Activated CD4-positive, alpha-beta T cell treated with anti-CD3 and anti-CD28 coated beads, Interleukin-2, amount 10 ng/mL, durations not matched to agents 24 days and 14 days (primary cell): ENCODE data around the gene PKP3. TPM values are rescaled to one million over a fixed set of nuclear protein-coding genes. Genes with fewer than 3 reads are reported as not detected.
"Not testable (repeated sequence)": the region's sequence is repeated elsewhere in the genome, so short reads cannot be mapped to it uniquely, and the experiment has no call there.

ENCODE experiments used
- DNase-seq: peaks from one replicate; pipeline ENCODE4 v3.0.0; 2022
- H3K27ac Mint-ChIP-seq: one replicate; pipeline ENCODE4 v1.8.0; 2022; ENCODE audit warnings: mild to moderate bottlenecking, mixed read lengths
- H3K27me3 Mint-ChIP-seq: one replicate; pipeline ENCODE4 v1.8.0; 2022; ENCODE audit warnings: mixed read lengths
- H3K36me3 Mint-ChIP-seq: one replicate; pipeline ENCODE4 v1.8.0; 2022; ENCODE audit warnings: low read depth, mild to moderate bottlenecking, mixed read lengths
- H3K4me1 Mint-ChIP-seq: one replicate; pipeline ENCODE4 v1.8.0; 2021; ENCODE audit warnings: mixed read lengths
- H3K4me3 Mint-ChIP-seq: one replicate; pipeline ENCODE4 v1.8.0; 2022; ENCODE audit warnings: mild to moderate bottlenecking, moderate library complexity, mixed read lengths
- H3K9me3 Mint-ChIP-seq: one replicate; pipeline ENCODE4 v1.8.0; 2021; ENCODE audit warnings: mixed read lengths
- intact Hi-C: fragments of 100-400 bp; cut with micrococcal nuclease; formaldehyde crosslinking; loops from one replicate; pipeline ENCODE4 v1.15.1; 2023
- total RNA-seq: library from RNA; stranded (reverse); gene quantifications from 2 replicates; pipeline ENCODE4 v1.2.3, GENCODE V29; 2022

PKP3 gene, protein sequence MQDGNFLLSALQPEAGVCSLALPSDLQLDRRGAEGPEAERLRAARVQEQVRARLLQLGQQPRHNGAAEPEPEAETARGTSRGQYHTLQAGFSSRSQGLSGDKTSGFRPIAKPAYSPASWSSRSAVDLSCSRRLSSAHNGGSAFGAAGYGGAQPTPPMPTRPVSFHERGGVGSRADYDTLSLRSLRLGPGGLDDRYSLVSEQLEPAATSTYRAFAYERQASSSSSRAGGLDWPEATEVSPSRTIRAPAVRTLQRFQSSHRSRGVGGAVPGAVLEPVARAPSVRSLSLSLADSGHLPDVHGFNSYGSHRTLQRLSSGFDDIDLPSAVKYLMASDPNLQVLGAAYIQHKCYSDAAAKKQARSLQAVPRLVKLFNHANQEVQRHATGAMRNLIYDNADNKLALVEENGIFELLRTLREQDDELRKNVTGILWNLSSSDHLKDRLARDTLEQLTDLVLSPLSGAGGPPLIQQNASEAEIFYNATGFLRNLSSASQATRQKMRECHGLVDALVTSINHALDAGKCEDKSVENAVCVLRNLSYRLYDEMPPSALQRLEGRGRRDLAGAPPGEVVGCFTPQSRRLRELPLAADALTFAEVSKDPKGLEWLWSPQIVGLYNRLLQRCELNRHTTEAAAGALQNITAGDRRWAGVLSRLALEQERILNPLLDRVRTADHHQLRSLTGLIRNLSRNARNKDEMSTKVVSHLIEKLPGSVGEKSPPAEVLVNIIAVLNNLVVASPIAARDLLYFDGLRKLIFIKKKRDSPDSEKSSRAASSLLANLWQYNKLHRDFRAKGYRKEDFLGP
- total RNA-seq: not detected in 2 replicates

- Mint-ChIP-seq H3K4me3 (no peak within 1 kb of the TSS), H3K27me3 (peaks cover 2% of the 10 kb centered on the region), H3K36me3 (peaks cover 2% of the 10 kb centered on the region), H3K4me1 (no peaks in the 10 kb centered on the region), H3K9me3 (no peaks in the 10 kb centered on the region), H3K27ac (no peak within 1 kb of the TSS)
- intact Hi-C loops: no loop called here
- no peak for DNase-seq
Observed at GRCh38 chr11:394034-394857, at the start of gene PKP3. PKP3 (plus strand) TSS chr11:394209; CDS start chr11:394293, 84 bp downstream.

GRCh38 chr11:344836-345578 lies 49.0 kb upstream of the PKP3 start:
- intact Hi-C loops: no loop called here

GRCh38 chr11:346529-346928 lies 47.5 kb upstream of the PKP3 start:
- H3K36me3 Mint-ChIP-seq: no peaks in the 10 kb centered on the region
- intact Hi-C loops: no loop called here

More at GRCh38 chr11:344836-345578, 49.0 kb upstream of the PKP3 start:
- Mint-ChIP-seq H3K4me1 (peaks cover 6% of the 10 kb centered on the region), H3K4me3 (no peak overlapping the region), H3K36me3 (no peaks in the 10 kb centered on the region), H3K27ac (no peak overlapping the region), H3K9me3 (no peaks in the 10 kb centered on the region), H3K27me3 (peaks cover 6% of the 10 kb centered on the region)
- DNase-seq: no peak

DNA sequence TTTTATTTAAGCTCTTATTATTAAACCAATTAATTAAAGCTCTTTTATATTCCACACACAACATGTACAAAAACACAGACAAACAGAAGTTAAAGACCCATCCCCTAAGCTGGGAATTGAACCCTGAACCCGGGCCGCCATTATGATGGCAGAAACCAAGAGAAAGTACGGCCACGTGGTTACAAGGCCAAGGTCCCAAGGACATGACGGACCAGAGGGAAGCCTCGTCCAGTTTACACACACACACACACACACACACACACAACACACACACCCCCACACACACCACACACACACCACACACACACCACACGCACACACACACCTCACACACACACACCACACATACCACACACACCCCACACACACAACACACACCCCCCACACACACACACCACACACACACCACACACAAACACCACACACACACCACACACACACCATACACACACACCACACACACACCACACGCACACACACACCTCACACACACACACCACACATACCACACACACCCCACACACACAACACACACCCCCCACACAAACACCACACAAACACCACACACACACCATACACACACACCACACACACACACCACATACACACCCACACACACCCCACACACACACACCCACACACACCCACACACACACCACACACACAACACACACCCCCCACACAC lies 44.6 kb upstream of the PKP3 start:
- not testable (repeated sequence) for H3K9me3 Mint-ChIP-seq

More at GRCh38 chr11:346529-346928, 47.5 kb upstream of the PKP3 start:
- no peak for DNase-seq
- H3K4me1 Mint-ChIP-seq: peaks cover 15% of the 10 kb centered on the region
- peaks cover 4% of the 10 kb centered on the region for H3K27me3 Mint-ChIP-seq
- H3K9me3 Mint-ChIP-seq: no peaks in the 10 kb centered on the region
- H3K27ac Mint-ChIP-seq: no peak overlapping the region
- H3K4me3 Mint-ChIP-seq: no peak overlapping the region

GRCh38 chr11:350033-350722 lies 43.8 kb upstream of the PKP3 start:
- H3K27me3 Mint-ChIP-seq, H3K9me3 Mint-ChIP-seq, H3K4me3 Mint-ChIP-seq, H3K36me3 Mint-ChIP-seq, H3K27ac Mint-ChIP-seq, DNase-seq, intact Hi-C loops: not testable (repeated sequence)
- H3K4me1 Mint-ChIP-seq: peaks cover 30% of the 10 kb centered on the region

More for the DNA sequence above, 44.6 kb upstream of the PKP3 start:
- H3K36me3 Mint-ChIP-seq, DNase-seq, H3K27me3 Mint-ChIP-seq, H3K4me3 Mint-ChIP-seq, H3K27ac Mint-ChIP-seq, intact Hi-C loops: not testable (repeated sequence)
- H3K4me1 Mint-ChIP-seq: peaks cover 28% of the 10 kb centered on the region

- H3K27ac Mint-ChIP-seq: no peak overlapping the region
- H3K4me3 Mint-ChIP-seq: no peak overlapping the region
- H3K4me1 Mint-ChIP-seq: peaks cover 31% of the 10 kb centered on the region
- H3K36me3 Mint-ChIP-seq: no peaks in the 10 kb centered on the region
- intact Hi-C loops: no loop called here
- DNase-seq: peak; percentile 56
- peaks cover 4% of the 10 kb centered on the region for H3K27me3 Mint-ChIP-seq
- H3K9me3 Mint-ChIP-seq: no peaks in the 10 kb centered on the region
Observed at GRCh38 chr11:350723-351255, 43.2 kb upstream of the PKP3 start.

DNA sequence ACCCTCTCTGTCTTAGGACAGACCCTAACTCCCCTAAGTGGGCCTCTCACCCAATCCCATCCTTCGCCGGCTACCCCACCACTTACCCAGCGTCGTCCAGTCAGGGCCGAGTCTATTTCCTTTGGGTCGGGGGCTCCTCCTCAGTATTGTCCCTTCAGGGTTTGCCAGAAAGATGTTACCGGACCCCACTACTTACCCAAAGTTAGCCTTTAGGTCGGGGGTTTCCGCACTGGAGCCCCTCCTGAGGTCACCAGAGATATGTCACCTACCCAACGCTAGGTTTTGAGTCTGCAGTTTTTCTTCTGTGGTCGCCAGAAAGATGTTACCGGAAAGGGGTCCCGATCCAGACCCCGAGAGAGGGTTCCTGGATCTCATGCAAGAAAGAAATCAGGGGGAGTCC lies 42.6 kb upstream of the PKP3 start:
- DNase-seq: no peak
- Mint-ChIP-seq H3K27me3 (peaks cover 1% of the 10 kb centered on the region), H3K36me3 (no peaks in the 10 kb centered on the region), H3K27ac (peak overlapping the region; percentile 37), H3K4me3 (no peak overlapping the region), H3K4me1 (peaks cover 31% of the 10 kb centered on the region), H3K9me3 (no peaks in the 10 kb centered on the region)
- intact Hi-C loops: no loop called here

- DNase-seq: no peak
- Mint-ChIP-seq H3K4me1 (peaks cover 31% of the 10 kb centered on the region), H3K36me3 (no peaks in the 10 kb centered on the region), H3K27me3 (no peaks in the 10 kb centered on the region), H3K9me3 (no peaks in the 10 kb centered on the region), H3K27ac (no peak overlapping the region), H3K4me3 (no peak overlapping the region)
- intact Hi-C loops: no loop called here
Observed at GRCh38 chr11:352456-353031, 41.5 kb upstream of the PKP3 start.

- Mint-ChIP-seq H3K4me3 (peak overlapping the region; percentile 22), H3K27ac (peak overlapping the region; percentile 45), H3K36me3 (no peaks in the 10 kb centered on the region), H3K4me1 (peaks cover 31% of the 10 kb centered on the region), H3K27me3 (no peaks in the 10 kb centered on the region), H3K9me3 (no peaks in the 10 kb centered on the region)
- DNase-seq: peak; percentile 57
- intact Hi-C loops: no loop called here
Observed at GRCh38 chr11:353179-353873, 40.7 kb upstream of the PKP3 start.

DNA sequence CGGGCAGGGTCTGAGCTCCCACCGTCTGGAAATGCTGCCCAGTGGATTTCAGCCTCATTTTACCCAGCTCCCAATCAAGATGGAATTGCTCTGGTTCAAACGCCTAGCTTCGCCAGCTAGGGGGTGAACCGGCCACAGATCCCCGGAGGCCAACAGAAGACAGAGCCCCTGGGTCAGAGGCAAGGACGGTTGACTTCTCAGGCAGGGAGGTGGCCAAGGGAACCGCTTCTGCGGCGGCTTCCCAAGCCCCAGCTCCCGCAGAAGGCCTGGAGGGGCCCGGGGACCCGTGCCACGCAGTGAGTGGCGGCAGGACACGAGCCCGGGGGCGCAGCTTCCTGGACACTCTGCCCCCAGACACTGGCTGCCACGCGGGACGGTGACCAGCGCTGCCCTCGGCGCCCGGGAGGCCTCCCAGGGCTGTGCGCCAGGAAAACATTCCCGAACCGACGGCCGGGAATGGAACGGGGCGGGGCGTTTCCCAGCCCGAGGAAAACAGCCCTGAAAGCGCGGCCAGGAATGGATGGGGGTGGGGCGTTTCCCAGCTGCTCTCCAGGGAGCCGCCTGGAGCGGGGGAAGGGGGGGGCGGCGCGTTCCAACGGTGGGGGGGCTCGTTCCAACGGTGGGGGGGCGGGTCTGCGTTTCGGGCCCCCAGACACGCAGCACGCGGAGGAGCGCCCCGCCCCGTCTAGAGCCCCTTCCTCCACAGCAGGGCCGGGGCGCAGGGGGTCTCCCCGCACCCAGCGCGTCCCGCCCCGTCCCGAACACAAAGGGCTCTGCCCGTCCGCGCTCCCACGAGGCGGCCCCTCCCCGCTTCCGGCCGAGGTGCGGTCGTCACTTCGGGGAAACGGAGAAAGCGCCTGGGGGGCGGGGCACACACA lies 38.2 kb upstream of the PKP3 start:
- intact Hi-C loops: loop anchor here (1.0 to 5.0 kb wide), 4 partner anchors 29 to 149 kb away; partner anchors contain the start of genes BET1L and RIC8A
- peak overlapping the region; percentile 89 for H3K4me3 Mint-ChIP-seq

More for the DNA sequence above, 38.2 kb upstream of the PKP3 start:
- Mint-ChIP-seq H3K27ac (peak overlapping the region; percentile 95), H3K36me3 (no peaks in the 10 kb centered on the region), H3K4me1 (peaks cover 26% of the 10 kb centered on the region), H3K9me3 (no peaks in the 10 kb centered on the region), H3K27me3 (peaks cover 5% of the 10 kb centered on the region)
- peak; percentile 97 for DNase-seq
